Stomach (tissue), 4 donors: ENCODE results near the gene TPI1.

ENCODE experiments used
- CTCF ChIP-seq, 7 experiments: fragments of 450-650 bp in 4 of 7; fragments of 200-600 bp in 3 of 7; sonication (generic) in 3 of 7; IDR thresholded peaks; one replicate each; pipeline ENCODE4 v1.5.1; 2016 to 2019; ENCODE audit warnings: antibody characterized with exemption in 7 of 7, control low read depth in 2 of 7, mild to moderate bottlenecking in 1 of 7
- POLR2A ChIP-seq, 4 donors: fragments of 450-650 bp; IDR thresholded peaks; one replicate each; pipeline ENCODE4 v1.6.1; 2016; ENCODE audit warnings: antibody characterized with exemption in 4 of 4, control low read depth in 2 of 4, mild to moderate bottlenecking in 1 of 4, moderate library complexity in 1 of 4

DNA sequence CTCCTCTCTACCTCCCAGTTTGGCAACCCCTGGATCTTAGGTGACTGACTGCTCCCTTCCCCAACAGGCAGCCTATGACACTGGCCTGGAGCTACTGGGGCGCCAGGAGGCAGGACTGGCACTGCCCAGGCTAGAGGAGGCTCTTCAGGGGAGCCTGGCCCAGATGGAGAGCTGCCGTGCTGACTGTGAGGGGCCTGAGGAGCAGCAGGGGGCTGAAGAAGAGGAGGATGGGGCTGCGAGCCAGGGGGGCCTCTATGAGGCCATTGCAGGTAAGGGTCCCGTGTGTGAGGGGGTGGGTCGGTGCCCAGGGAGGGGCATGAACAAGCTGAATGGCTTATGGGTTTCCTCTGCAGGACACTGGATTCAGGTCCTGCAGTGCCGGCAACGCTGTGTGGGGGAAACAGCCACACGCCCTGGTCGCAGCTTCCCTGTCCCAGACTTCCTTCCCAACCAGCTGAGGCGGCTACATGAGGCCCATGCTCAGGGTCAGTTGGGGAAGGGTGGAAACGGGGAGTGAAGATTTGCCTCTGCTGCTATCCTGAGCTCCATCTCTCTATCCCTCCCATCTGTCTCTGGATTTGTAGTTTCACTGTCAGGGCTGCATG is 36.9 kb upstream of the TPI1 start:
- TF ChIP-seq CTCF (IDR thresholded peaks at IDR 0.05) (no peak), POLR2A (IDR thresholded peaks at IDR 0.05) (no peak)
